ENCODE measurements around the gene CENPO.

The CENPO gene

DNA sequence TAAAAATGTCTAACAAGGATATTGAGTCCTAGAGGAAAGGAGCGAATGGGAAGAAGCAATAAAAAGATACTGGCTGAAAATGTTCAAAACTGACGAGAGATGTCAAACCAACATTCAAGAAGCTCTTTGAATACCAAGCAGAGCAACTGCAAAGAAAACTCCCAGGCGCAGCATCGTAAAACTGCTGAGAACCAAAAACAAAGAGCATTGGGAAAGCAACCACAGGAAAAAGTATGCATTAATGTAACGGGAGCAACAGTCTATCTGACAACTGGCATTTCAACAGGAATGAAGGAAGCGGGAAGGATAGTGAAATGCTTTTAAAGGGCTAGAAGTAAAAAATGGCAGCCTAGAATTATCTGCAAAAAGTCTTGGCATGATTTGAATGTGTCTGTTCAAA lies 73.7 kb downstream of the CENPO start:
- no peak for DNase-seq

DNA sequence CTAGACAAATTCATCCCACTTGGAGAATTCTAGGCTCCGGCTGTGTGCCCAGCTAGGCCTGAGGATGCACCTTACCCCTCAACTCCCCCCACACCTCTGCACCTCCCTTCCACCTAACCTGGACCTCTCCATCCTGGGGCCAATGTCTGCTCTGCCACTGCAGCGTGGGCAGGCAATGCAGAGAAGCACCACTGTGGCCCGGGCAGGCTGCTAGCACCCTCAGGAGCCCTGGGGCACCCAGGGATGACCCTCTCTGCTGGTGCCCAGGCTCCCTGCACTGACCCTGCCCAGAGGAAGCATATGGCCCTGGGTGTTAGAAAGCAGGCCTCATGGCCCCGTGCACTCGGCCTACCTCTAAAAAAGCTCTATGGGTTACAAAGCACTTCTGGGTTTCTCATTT lies 77.2 kb downstream of the CENPO start:
- no peak for DNase-seq

DNA sequence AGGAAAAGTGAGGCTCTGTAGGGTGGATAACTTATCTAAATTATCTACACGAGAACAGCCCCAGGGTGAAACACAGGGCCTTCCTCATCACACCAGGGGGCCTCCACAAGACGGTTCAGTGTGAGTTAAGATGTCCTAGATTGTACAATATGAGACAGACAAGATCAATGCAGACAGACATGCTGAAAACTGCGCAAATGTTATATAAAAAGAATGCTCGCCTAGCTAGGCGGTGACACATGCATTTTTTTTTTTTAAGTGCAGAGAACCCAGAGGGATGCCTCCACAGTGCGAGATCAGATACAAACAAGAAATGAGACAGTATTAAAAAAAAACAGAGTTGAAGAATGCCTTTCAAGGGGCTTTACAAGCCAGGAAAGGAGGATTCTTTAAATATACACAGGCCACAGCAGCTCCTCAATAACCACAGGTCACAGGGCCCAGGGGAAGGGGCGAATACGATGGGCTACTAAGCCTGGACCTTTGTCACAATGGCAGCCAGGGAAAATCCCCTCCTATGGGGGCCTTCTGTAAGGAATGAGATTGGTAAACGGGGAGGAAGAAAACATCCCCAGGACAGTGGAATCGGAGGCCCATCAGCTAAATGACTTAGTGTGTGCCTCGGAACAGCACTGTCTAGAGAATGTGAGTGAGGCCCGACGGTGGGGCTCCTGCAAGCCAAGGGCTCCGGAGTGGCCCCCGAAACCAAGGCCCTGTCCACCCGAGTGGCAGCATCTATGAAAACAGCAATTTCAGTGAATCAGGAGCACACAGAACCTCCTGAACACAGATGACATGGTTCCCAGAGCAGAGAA lies 77.9 kb downstream of the CENPO start:
- DNase-seq = no peak

DNA sequence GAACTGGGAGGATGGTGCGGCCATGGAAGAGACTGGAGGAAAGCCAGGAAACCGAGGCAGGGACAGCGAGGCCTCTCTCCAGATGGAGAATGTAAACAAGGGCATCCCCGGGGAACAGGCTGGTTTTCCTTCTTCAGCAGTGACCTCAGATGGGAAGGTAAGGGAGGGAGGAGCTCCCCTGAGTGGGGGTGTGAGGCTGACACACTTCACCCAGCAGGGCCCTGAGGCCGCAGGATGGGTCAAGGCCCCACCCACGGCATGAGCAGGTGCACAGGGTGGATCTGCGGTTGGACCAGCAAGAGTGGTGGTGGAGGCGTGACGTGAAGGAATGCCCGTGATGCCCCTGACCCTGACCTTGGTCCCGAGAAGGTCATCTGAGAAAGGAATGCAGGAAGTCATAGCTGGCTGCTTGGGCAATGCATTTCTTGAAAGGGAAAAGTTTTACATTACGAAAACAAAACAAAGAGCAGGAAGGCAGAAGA lies 78.7 kb downstream of the CENPO start:
- DNase-seq = no peak

Measured in activated CD8-positive, alpha-beta memory T cell treated with anti-CD3 and anti-CD28 coated beads for 24 hours (primary cell).